HG03439 (cell line): ENCODE measurements around the gene RNGTT.

ENCODE experiments used
- ATAC-seq: cut with Tn5 transposase; IDR thresholded peaks from one replicate; pipeline ENCODE4 v1.9.1; 2021; ENCODE audit warnings: mild to moderate bottlenecking, moderate library complexity; ENCODE audit not compliant: unreplicated experiment

The RNGTT gene

GRCh38 chr6:88566746-88567534 is 396.5 kb downstream of the RNGTT start:
- ATAC-seq = no peak

GRCh38 chr6:88565836-88566235 is 397.6 kb downstream of the RNGTT start:
- ATAC-seq = no peak

GRCh38 chr6:88565409-88565811 is 398.0 kb downstream of the RNGTT start:
- no peak for ATAC-seq

GRCh38 chr6:88563277-88563625 is 400.2 kb downstream of the RNGTT start:
- no peak for ATAC-seq

GRCh38 chr6:88562353-88563276 is 400.8 kb downstream of the RNGTT start:
- no peak for ATAC-seq

- ATAC-seq = no peak
Observed at GRCh38 chr6:88561954-88562315, 401.5 kb downstream of the RNGTT start.

GRCh38 chr6:88561034-88561953 is 402.1 kb downstream of the RNGTT start:
- no peak for ATAC-seq
